Nephron (organoid): Measurements from ENCODE around the gene VSTM2L.

ENCODE experiments used
- H3K27ac Mint-ChIP-seq, 3 experiments: 2 replicates each; pipeline ENCODE4 v1.8.0; 2020; ENCODE audit warnings: mixed read lengths in 3 of 3, mild to moderate bottlenecking in 2 of 3, moderate library complexity in 1 of 3
- H3K27me3 Mint-ChIP-seq: 2 replicates; pipeline ENCODE4 v1.8.0; 2021; ENCODE audit warnings: low read depth, mild to moderate bottlenecking, moderate library complexity, mixed read lengths
- H3K36me3 Mint-ChIP-seq: 2 replicates; pipeline ENCODE4 v1.8.0; 2020; ENCODE audit warnings: low read depth, mixed read lengths
- H3K4me1 Mint-ChIP-seq: 2 replicates; pipeline ENCODE4 v1.8.0; 2020; ENCODE audit warnings: mixed read lengths
- H3K4me3 Mint-ChIP-seq, 3 experiments: 2 replicates each; pipeline ENCODE4 v1.8.0; 2020; ENCODE audit warnings: mild to moderate bottlenecking in 3 of 3, mixed read lengths in 3 of 3, moderate library complexity in 2 of 3
- H3K9me3 Mint-ChIP-seq: 2 replicates; pipeline ENCODE4 v1.8.0; 2020; ENCODE audit warnings: mixed read lengths
- CTCF ChIP-seq, 3 experiments: fragments of 200-600 bp; sonication (generic); IDR thresholded peaks; one replicate each; pipeline ENCODE4 v1.5.0; 2021; ENCODE audit warnings: antibody characterized with exemption in 3 of 3; ENCODE audit not compliant: unreplicated experiment in 3 of 3

VSTM2L gene

GRCh38 chr20:37921341-37921929, 18.5 kb downstream of the VSTM2L start:
- no peak overlapping the region for H3K4me3 Mint-ChIP-seq
- H3K27me3 Mint-ChIP-seq = no peaks in the 10 kb centered on the region

GRCh38 chr20:37922016-37922415, 19.1 kb downstream of the VSTM2L start:
- H3K36me3 Mint-ChIP-seq = no peaks in the 10 kb centered on the region
- no peak overlapping the region for H3K4me3 Mint-ChIP-seq

More at GRCh38 chr20:37921341-37921929, 18.5 kb downstream of the VSTM2L start:
- TF ChIP-seq CTCF (IDR thresholded peaks at IDR 0.05; ENCODE audit: unreplicated experiment in 3 of 3) = no peak
- Mint-ChIP-seq H3K27ac (no peak overlapping the region), H3K4me1 (peaks cover 38% of the 10 kb centered on the region), H3K9me3 (no peaks in the 10 kb centered on the region), H3K36me3 (no peaks in the 10 kb centered on the region)

GRCh38 chr20:37925265-37926165, 22.6 kb downstream of the VSTM2L start:
- peaks cover 9% of the 10 kb centered on the region for H3K4me1 Mint-ChIP-seq
- no peak for TF ChIP-seq CTCF (IDR thresholded peaks at IDR 0.05; ENCODE audit: unreplicated experiment in 3 of 3)
- no peak overlapping the region for H3K4me3 Mint-ChIP-seq
- H3K36me3 Mint-ChIP-seq = no peaks in the 10 kb centered on the region
- no peaks in the 10 kb centered on the region for H3K27me3 Mint-ChIP-seq
- H3K9me3 Mint-ChIP-seq = no peaks in the 10 kb centered on the region
- no peak overlapping the region for H3K27ac Mint-ChIP-seq

More at GRCh38 chr20:37922016-37922415, 19.1 kb downstream of the VSTM2L start:
- H3K27me3 Mint-ChIP-seq = no peaks in the 10 kb centered on the region
- no peak for TF ChIP-seq CTCF (IDR thresholded peaks at IDR 0.05; ENCODE audit: unreplicated experiment in 3 of 3)
- no peak overlapping the region for H3K27ac Mint-ChIP-seq
- peaks cover 34% of the 10 kb centered on the region for H3K4me1 Mint-ChIP-seq
- H3K9me3 Mint-ChIP-seq = no peaks in the 10 kb centered on the region

GRCh38 chr20:37926612-37927011, 23.7 kb downstream of the VSTM2L start:
- no peak for TF ChIP-seq CTCF (IDR thresholded peaks at IDR 0.05; ENCODE audit: unreplicated experiment in 3 of 3)
- H3K27me3 Mint-ChIP-seq = no peaks in the 10 kb centered on the region
- H3K4me1 Mint-ChIP-seq = peaks cover 4% of the 10 kb centered on the region
- no peaks in the 10 kb centered on the region for H3K9me3 Mint-ChIP-seq
- no peak overlapping the region for H3K27ac Mint-ChIP-seq
- no peaks in the 10 kb centered on the region for H3K36me3 Mint-ChIP-seq
- H3K4me3 Mint-ChIP-seq = no peak overlapping the region

GRCh38 chr20:37927410-37928095, 24.6 kb downstream of the VSTM2L start:
- H3K27ac Mint-ChIP-seq = no peak overlapping the region
- no peaks in the 10 kb centered on the region for H3K4me1 Mint-ChIP-seq
- H3K36me3 Mint-ChIP-seq = no peaks in the 10 kb centered on the region
- H3K27me3 Mint-ChIP-seq = no peaks in the 10 kb centered on the region
- H3K9me3 Mint-ChIP-seq = no peaks in the 10 kb centered on the region
- no peak for TF ChIP-seq CTCF (IDR thresholded peaks at IDR 0.05; ENCODE audit: unreplicated experiment in 3 of 3)
- H3K4me3 Mint-ChIP-seq = no peak overlapping the region
